K562 (cell line): ENCODE results near the gene PPIA. TPM values are rescaled to one million over a fixed set of nuclear protein-coding genes. Genes with fewer than 3 reads are reported as not detected.

ENCODE experiments used
- BCOR ChIP-seq: fragments of 450-650 bp; IDR thresholded peaks from 2 replicates; pipeline ENCODE4 v1.6.1; 2016
- CBFA2T3 ChIP-seq: fragments of 450-650 bp; IDR thresholded peaks from 2 replicates; pipeline ENCODE4 v1.6.1; 2017
- ELF4 ChIP-seq: fragments of 450-650 bp; formaldehyde crosslinking; IDR thresholded peaks from 2 replicates; pipeline ENCODE4 v1.4.0; 2022; ENCODE audit warnings: missing genetic modification characterization
- ERF ChIP-seq: fragments of 450-650 bp; formaldehyde crosslinking; IDR thresholded peaks from 2 replicates; pipeline ENCODE4 v1.4.0; 2020; ENCODE audit warnings: mild to moderate bottlenecking, mixed read lengths
- ETV5 ChIP-seq: sonication (generic); formaldehyde crosslinking; IDR thresholded peaks from 2 replicates; pipeline ENCODE4 v1.4.0; 2020; ENCODE audit warnings: low read depth, mild to moderate bottlenecking, missing genetic modification reagents
- FOXK1 ChIP-seq: sonication (generic); formaldehyde crosslinking; IDR thresholded peaks from 2 replicates; pipeline ENCODE4 v1.8.0; 2022; ENCODE audit warnings: missing genetic modification reagents, mild to moderate bottlenecking, borderline replicate concordance
- FUS ChIP-seq: fragments of 200-400 bp; formaldehyde crosslinking; optimal IDR thresholded peaks from 2 replicates; pipeline ENCODE3; 2017; ENCODE audit warnings: low read depth, low read length
- HDGF ChIP-seq: fragments of 450-650 bp; IDR thresholded peaks from 2 replicates; pipeline ENCODE4 v1.6.1; 2016
- KDM4B ChIP-seq, 2 experiments: fragments of 450-650 bp in 1 of 2; sonication (generic) in 1 of 2; IDR thresholded peaks; 2 replicates each; pipeline ENCODE4 v1.6.1; 2016 to 2017; ENCODE audit warnings: borderline replicate concordance in 2 of 2, antibody characterized with exemption in 1 of 2, low read depth in 1 of 2, mild to moderate bottlenecking in 1 of 2
- MEF2D ChIP-seq: conservative IDR thresholded peaks from 2 replicates; pipeline ENCODE4 v1.6.1; 2016; ENCODE audit warnings: low read depth, missing genetic modification characterization, missing compliant biosample characterization
- NFIC ChIP-seq: fragments of 450-650 bp; IDR thresholded peaks from 2 replicates; pipeline ENCODE4 v1.6.1; 2017; ENCODE audit warnings: mild to moderate bottlenecking, inconsistent platforms
- PHB ChIP-seq: fragments of 250-450 bp; sonication (Bioruptor Pico); IDR thresholded peaks from 2 replicates; pipeline ENCODE4 v1.5.0; 2021
- PKNOX1 ChIP-seq: fragments of 450-650 bp; IDR thresholded peaks from 2 replicates; pipeline ENCODE4 v1.6.1; 2016
- POLR2AphosphoS2 ChIP-seq: IDR thresholded peaks from 2 replicates; pipeline ENCODE4 v1.6.1; 2012; ENCODE audit warnings: low read length, improper control_type of control experiment
- POLR2B ChIP-seq: fragments of 450-650 bp; IDR thresholded peaks from 2 replicates; pipeline ENCODE4 v1.6.1; 2018; ENCODE audit warnings: low read depth; ENCODE audit not compliant: partially characterized antibody
- SMAD4 ChIP-seq: fragments of 250-450 bp; sonication (Bioruptor Pico); conservative IDR thresholded peaks from 2 replicates; pipeline ENCODE4 v1.8.0; 2021; ENCODE audit warnings: inconsistent platforms, mild to moderate bottlenecking, moderate library complexity
- SMARCA4 ChIP-seq: fragments of 450-650 bp; IDR thresholded peaks from 2 replicates; pipeline ENCODE4 v1.6.1; 2016
- SMARCE1 ChIP-seq: fragments of 450-650 bp; IDR thresholded peaks from 2 replicates; pipeline ENCODE4 v1.7.1; 2016; ENCODE audit warnings: mild to moderate bottlenecking
- SNIP1 ChIP-seq: fragments of 450-650 bp; IDR thresholded peaks from 2 replicates; pipeline ENCODE4 v1.7.1; 2017; ENCODE audit warnings: low read depth, mild to moderate bottlenecking
- TBL1XR1 ChIP-seq, 2 experiments: IDR thresholded peaks; 2 replicates each; pipeline ENCODE4 v1.6.1; 2012; ENCODE audit warnings: improper control_type of control experiment in 2 of 2, low read length in 2 of 2, mild to moderate bottlenecking in 1 of 2
- TBP ChIP-seq: optimal IDR thresholded peaks from 2 replicates; pipeline ENCODE3; 2011; ENCODE audit warnings: low read depth, low read length, improper control_type of control experiment
- TCF3 ChIP-seq: sonication (generic); formaldehyde crosslinking; IDR thresholded peaks from 2 replicates; pipeline ENCODE4 v1.4.0; 2020; ENCODE audit warnings: mild to moderate bottlenecking, missing genetic modification reagents
- U2AF2 ChIP-seq: fragments of 200-400 bp; formaldehyde crosslinking; optimal IDR thresholded peaks from 2 replicates; pipeline ENCODE3; 2017; ENCODE audit warnings: low read depth, mild to moderate bottlenecking, low read length
- ZBTB12 ChIP-seq: fragments of 250-450 bp; sonication (Bioruptor Pico); IDR thresholded peaks from 2 replicates; pipeline ENCODE4 v1.4.0; 2020
- ZNF311 ChIP-seq: fragments of 250-450 bp; sonication (Bioruptor Pico); IDR thresholded peaks from 2 replicates; pipeline ENCODE4 v1.4.0; 2020; ENCODE audit warnings: mild to moderate bottlenecking, moderate library complexity
- ZNF41 ChIP-seq: fragments of 250-450 bp; sonication (Bioruptor Pico); conservative IDR thresholded peaks from 2 replicates; pipeline ENCODE4 v1.4.0; 2020; ENCODE audit warnings: mild to moderate bottlenecking
- ZNF584 ChIP-seq: fragments of 200-800 bp; sonication (Bioruptor generic); IDR thresholded peaks from 2 replicates; pipeline ENCODE4 v1.6.1; 2016; ENCODE audit warnings: low read depth, mild to moderate bottlenecking, missing genetic modification characterization, missing compliant biosample characterization
- ZNF695 ChIP-seq: fragments of 450-650 bp; formaldehyde crosslinking; IDR thresholded peaks from 2 replicates; pipeline ENCODE4 v1.4.0; 2020; ENCODE audit warnings: mild to moderate bottlenecking, moderate library complexity
- polyA plus RNA-seq, 8 experiments: library from polyadenylated mRNA; depleted of rRNA in 4 of 8; stranded (reverse) in 5 of 8; unstranded in 3 of 8; fragments of >200 nt; fragmentation: Nextera tagmentation in 2 of 8; fragmentation: Illumina TruSeq in 1 of 8; extraction: Ambion mirVana in 2 of 8; extraction: Trizol in 1 of 8; gene quantifications; 2 replicates each; pipeline versions ENCODE4 v1.2.1 to v1.2.3, GENCODE V29; 2011 to 2014; ENCODE audit warnings: inconsistent platforms in 1 of 8, missing spikeins in 1 of 8
- total RNA-seq, 7 experiments: library from RNA; depleted of rRNA in 6 of 7; stranded (reverse); fragments of >200 nt in 6 of 7; fragmentation: Illumina TruSeq in 2 of 7; extraction: Trizol in 2 of 7; gene quantifications; 2 replicates each; pipeline versions ENCODE4 v1.2.1 to v1.2.3, GENCODE V29; 2011 to 2021; ENCODE audit warnings: low replicate concordance in 1 of 7
- TF ChIP-seq, protein P1 (sequence below): fragments of 250-450 bp; sonication (Bioruptor Pico); IDR thresholded peaks from 2 replicates; pipeline ENCODE4 v1.5.0; 2021

Gene PPIA
- total and polyA plus RNA-seq, 9 of the 15 experiments (the other 6 are each of a cell fraction or from before 2014, with no cell fraction given): 2,583 to 7,504 (median 3,973) TPM

DNA sequence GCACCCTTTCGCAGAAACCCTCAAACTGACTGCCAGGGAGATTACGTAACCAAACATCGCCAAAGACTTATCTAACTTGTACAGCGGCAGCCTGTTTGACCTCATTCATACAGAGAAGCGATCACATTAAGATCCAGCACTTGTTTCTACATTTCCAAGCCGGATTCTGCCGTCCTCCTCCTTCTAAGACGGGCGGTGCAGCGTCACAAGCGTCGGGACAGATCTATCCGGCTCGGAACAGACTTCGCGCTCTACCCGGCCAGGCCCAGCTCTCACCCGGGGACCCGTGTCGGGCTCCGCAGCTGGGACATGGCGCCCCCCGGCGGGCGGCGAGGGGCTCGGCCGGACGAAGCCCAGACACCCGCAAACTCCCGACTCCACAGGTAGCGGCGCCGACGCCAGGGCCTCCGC is 51.0 kb downstream of the PPIA start (continued):
- TF ChIP-seq ZNF311 (CRISPR knock-in tag) (0 out of 2 replicates have a peak, but pooled peaks have one; percentile 60), PHB (CRISPR knock-in tag) (peak; percentile 89), POLR2B (peak; percentile 44), SMARCA4 (peak; percentile 90), TBL1XR1 (IDR thresholded peaks at IDR 0.05; ENCODE audit: low read length in 2 of 2) (peak; percentile 4 to 31; a peak in 1 of 4 replicates), SNIP1 (0 out of 2 replicates have a peak, but pooled peaks have one; percentile 43), ZNF695 (CRISPR knock-in tag) (0 out of 2 replicates have a peak, but pooled peaks have one; percentile 48), ZNF584 (CRISPR knock-in tag) (peak; percentile 77; the same call in 1 of the 2 replicates), NFIC (peak; percentile 61; the same call in 1 of the 2 replicates), SMAD4 (CRISPR knock-in tag) (peak; percentile 99), HDGF (no peak), ERF (CRISPR knock-in tag) (peak; percentile 89), U2AF2 (no peak), ZBTB12 (CRISPR knock-in tag) (no peak; the same call in 1 of the 2 replicates), SMARCE1 (peak; percentile 93), MEF2D (no peak), ZNF41 (CRISPR knock-in tag) (no peak), ETV5 (peak; percentile 91), ELF4 (peak; percentile 72; the same call in 1 of the 2 replicates), CBFA2T3 (peak; percentile 94), FUS (peak; percentile 57), BCOR (peak; percentile 92), FOXK1 (CRISPR knock-in tag) (peak; percentile 81; the same call in 1 of the 2 replicates), TBP (peak; percentile 31), PKNOX1 (0 out of 2 replicates have a peak, but pooled peaks have one; percentile 90), TCF3 (CRISPR knock-in tag) (peak; percentile 91), POLR2AphosphoS2 (0 out of 2 replicates have a peak, but pooled peaks have one; percentile 13), KDM4B (IDR thresholded peaks at IDR 0.05; ENCODE audit: borderline replicate concordance in 2 of 2, low read depth in 1 of 2) (0 out of 4 replicates have a peak, but pooled peaks of 1 of the 2 experiments have one; percentile 69)
- TF ChIP-seq, protein P1, sequence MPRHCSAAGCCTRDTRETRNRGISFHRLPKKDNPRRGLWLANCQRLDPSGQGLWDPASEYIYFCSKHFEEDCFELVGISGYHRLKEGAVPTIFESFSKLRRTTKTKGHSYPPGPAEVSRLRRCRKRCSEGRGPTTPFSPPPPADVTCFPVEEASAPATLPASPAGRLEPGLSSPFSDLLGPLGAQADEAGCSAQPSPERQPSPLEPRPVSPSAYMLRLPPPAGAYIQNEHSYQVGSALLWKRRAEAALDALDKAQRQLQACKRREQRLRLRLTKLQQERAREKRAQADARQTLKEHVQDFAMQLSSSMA: peak; percentile 60; the same call in 1 of the 2 replicates
